Tibial artery (tissue), 4 donors: ENCODE results near the gene DDT.
"Not testable (repeated sequence)": the region's sequence is repeated elsewhere in the genome, so short reads cannot be mapped to it uniquely, and the experiment has no call there.

Experiments
- DNase-seq, 2 donors: peaks; one replicate each; pipeline ENCODE4 v3.0.0-alpha.2; 2019
- H3K27ac ChIP-seq, 2 donors: fragments of 200-600 bp; sonication (generic) in 1 of 2; 1 replicate in 1 of 2; 2 replicates in 1 of 2; pipeline ENCODE4 v1.5.1; 2018 to 2019; ENCODE audit warnings: mild to moderate bottlenecking in 1 of 2
- H3K27me3 ChIP-seq, 2 donors: fragments of 200-600 bp; sonication (generic) in 1 of 2; one replicate each; pipeline versions ENCODE4 v1.5.1 to v1.6.0; 2016 to 2019
- H3K36me3 ChIP-seq, 3 donors: fragments of 200-600 bp; sonication (generic) in 2 of 3; one replicate each; pipeline ENCODE4 v1.5.1; 2016 to 2019; ENCODE audit warnings: mild to moderate bottlenecking in 2 of 3
- H3K4me1 ChIP-seq, 4 donors: fragments of 200-600 bp; sonication (generic) in 2 of 4; 1 replicate in 3 of 4; 2 replicates in 1 of 4; pipeline ENCODE4 v1.5.1; 2016 to 2019
- H3K4me3 ChIP-seq, 2 donors: fragments of 200-600 bp; sonication (generic) in 1 of 2; 1 replicate in 1 of 2; 2 replicates in 1 of 2; pipeline ENCODE4 v1.5.1; 2018 to 2019; ENCODE audit warnings: mild to moderate bottlenecking in 2 of 2
- H3K9me3 ChIP-seq, 3 donors: fragments of 200-600 bp; sonication (generic) in 1 of 3; one replicate each; pipeline ENCODE4 v1.5.1; 2016 to 2019
- intact Hi-C: fragments of 100-400 bp; cut with DNase I; formaldehyde crosslinking; loops from one replicate; pipeline ENCODE4 v1.15.0; 2023; ENCODE audit warnings: low total_unique reads
- TF ChIP-seq, protein P1 (sequence below), 2 experiments: fragments of 200-600 bp in 1 of 2; fragments of 450-650 bp in 1 of 2; IDR thresholded peaks; one replicate each; pipeline ENCODE4 v1.5.1; 2017 to 2019; ENCODE audit warnings: antibody characterized with exemption in 2 of 2, mild to moderate bottlenecking in 1 of 2, moderate library complexity in 1 of 2

DDT gene

DNA sequence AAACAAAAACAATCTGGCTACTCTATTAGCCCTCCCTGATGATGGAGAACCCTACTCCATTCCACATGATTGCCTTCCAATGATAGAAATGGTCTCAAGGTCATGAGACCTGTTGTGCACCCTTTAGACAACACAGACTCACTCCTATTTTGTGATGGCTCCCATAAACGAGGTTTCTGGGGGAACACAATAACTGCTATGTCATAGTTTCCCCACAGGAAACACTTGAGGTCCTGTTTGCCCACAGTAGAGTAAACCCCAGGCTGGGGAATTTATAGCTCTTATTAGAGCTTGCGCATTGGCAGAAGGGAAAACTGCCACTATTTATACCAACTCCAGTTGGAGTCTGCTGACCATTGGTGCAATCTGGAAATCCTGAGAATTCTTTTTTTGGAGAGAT is 51.3 kb downstream of the DDT start:
- peaks cover 0 to 6% (median 0%) of the 10 kb centered on the region in 4 donors for H3K4me1 ChIP-seq
- TF ChIP-seq, protein P1, sequence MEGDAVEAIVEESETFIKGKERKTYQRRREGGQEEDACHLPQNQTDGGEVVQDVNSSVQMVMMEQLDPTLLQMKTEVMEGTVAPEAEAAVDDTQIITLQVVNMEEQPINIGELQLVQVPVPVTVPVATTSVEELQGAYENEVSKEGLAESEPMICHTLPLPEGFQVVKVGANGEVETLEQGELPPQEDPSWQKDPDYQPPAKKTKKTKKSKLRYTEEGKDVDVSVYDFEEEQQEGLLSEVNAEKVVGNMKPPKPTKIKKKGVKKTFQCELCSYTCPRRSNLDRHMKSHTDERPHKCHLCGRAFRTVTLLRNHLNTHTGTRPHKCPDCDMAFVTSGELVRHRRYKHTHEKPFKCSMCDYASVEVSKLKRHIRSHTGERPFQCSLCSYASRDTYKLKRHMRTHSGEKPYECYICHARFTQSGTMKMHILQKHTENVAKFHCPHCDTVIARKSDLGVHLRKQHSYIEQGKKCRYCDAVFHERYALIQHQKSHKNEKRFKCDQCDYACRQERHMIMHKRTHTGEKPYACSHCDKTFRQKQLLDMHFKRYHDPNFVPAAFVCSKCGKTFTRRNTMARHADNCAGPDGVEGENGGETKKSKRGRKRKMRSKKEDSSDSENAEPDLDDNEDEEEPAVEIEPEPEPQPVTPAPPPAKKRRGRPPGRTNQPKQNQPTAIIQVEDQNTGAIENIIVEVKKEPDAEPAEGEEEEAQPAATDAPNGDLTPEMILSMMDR (IDR thresholded peaks at IDR 0.05), result no peak
- no peak for DNase-seq
- no peaks in the 10 kb centered on the region for H3K27me3 ChIP-seq
- intact Hi-C loops, result no loop called here
- peaks cover 25 to 43% (median 33%) of the 10 kb centered on the region in 3 donors for H3K36me3 ChIP-seq
- H3K27ac ChIP-seq, result no peak overlapping the region
- H3K4me3 ChIP-seq, result no peak overlapping the region
- H3K9me3 ChIP-seq, result no peaks in the 10 kb centered on the region

DNA sequence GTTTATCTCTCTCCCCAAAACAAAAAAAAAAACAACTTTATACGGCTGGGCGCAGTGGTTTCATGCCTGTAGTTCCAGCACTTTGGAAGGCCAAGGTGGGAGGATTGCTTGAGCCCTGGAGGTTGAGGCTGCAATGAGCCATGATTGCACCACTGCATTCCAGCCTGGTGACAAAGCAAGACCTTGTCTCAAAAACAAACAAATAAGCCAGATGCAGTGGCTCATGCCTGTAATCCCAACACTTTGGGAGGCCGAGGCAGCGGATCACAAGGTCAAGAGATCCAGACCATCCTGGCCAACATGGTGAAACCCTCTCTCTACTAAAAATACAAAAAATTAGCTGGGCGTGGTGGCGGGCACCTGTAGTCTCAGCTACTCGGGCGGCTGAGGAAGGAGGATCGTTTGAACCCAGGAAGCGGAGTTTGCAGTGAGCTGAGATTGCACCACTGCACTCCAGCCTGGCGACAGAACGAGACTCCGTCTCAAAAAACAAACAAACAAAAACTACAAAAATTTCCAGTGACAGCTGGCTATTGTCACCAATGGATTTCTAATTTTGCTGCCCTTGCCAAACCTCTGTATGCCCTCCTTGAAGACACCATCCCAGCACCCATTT is 52.5 kb downstream of the DDT start:
- H3K27me3 ChIP-seq, H3K4me1 ChIP-seq, H3K27ac ChIP-seq, intact Hi-C loops, H3K9me3 ChIP-seq, H3K4me3 ChIP-seq: not testable (repeated sequence)
- DNase-seq, result peak in 1 of 2 donors; percentile 44
- H3K36me3 ChIP-seq, result peaks cover 25 to 43% (median 33%) of the 10 kb centered on the region in 3 donors
